Astrocyte of the cerebellum (primary cell): ENCODE results near the gene GPR35.
"Not testable (repeated sequence)": the region's sequence is repeated elsewhere in the genome, so short reads cannot be mapped to it uniquely, and the experiment has no call there.

ENCODE experiments used
- DNase-seq: peaks from one replicate; pipeline ENCODE4 v3.0.0-alpha.2; 2011; ENCODE audit warnings: low read depth
- H3K4me3 ChIP-seq: 2 replicates; pipeline ENCODE4 v1.5.1; 2011; ENCODE audit warnings: mild to moderate bottlenecking, low read depth, low read length, moderate library complexity
- CTCF ChIP-seq: IDR thresholded peaks from 2 replicates; pipeline ENCODE4 v1.5.1; 2012; ENCODE audit warnings: low read length, low read depth, moderate library complexity, mild to moderate bottlenecking; ENCODE audit errors: missing control alignments
- in situ Hi-C: cut with HindIII; loops from 2 replicates; pipeline ENCODE4 v1.10.0; 2017; ENCODE audit warnings: low sequenced_read_pairs

GPR35 gene

DNA sequence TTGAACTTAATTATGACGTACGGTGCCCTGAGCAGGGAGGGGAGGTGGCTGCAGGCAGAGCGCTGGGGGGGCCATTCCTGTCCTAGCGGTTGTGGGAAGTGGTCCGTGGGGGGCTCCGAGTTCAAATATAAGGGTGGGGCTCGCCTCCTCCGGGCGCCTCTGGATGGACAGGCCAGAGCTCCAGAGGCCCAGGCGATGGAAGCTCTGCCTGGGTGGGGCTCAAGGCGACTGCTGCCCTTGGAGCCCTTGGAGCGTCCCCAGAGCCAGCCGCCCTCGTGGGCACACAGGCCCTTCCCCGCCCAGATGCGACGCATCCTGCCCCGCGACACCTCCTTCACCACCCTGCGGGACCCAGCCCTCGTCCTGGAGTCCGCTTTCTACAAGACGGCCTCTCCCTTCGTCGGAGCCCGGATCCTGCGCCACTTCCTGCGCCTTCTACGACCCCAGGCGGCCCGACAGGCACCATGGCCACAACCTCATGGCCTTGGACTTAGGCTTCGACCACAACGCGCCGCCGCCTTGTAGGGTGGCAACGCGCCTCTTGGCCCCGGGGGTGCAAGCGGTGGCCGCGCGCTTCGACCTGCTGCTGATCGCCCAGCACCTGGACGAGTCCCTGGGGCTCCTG, 46.9 kb downstream of the GPR35 start:
- no peak for DNase-seq
- no peak for TF ChIP-seq CTCF
- H3K4me3 ChIP-seq = no peak overlapping the region
- in situ Hi-C loops = no loop called here

DNA sequence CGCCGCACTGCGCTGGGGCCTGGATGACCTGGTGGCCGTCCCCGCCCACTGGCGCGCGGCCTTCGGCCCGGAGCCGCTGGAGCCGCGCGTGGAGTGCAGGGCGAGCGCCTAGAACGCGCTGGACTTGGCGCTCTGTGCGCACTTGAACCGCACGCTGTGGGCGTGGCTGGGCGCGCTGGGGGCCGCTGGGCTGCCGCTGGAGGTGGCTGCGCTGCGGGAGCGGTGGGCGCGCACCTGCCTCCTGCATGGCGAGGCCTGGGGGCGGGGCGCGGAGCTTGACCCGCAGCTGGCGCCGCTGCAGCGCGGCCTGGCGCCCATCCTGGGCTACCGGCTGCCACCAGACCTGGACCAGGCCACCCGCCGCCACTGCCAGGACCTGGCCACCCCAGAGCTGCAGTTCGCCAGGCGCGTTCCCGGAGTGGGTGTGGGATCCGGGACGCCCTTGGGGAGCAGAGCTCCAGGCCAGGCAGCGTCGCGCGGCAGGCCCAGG, 47.5 kb downstream of the GPR35 start:
- DNase-seq = no peak
- in situ Hi-C loops = no loop called here

DNA sequence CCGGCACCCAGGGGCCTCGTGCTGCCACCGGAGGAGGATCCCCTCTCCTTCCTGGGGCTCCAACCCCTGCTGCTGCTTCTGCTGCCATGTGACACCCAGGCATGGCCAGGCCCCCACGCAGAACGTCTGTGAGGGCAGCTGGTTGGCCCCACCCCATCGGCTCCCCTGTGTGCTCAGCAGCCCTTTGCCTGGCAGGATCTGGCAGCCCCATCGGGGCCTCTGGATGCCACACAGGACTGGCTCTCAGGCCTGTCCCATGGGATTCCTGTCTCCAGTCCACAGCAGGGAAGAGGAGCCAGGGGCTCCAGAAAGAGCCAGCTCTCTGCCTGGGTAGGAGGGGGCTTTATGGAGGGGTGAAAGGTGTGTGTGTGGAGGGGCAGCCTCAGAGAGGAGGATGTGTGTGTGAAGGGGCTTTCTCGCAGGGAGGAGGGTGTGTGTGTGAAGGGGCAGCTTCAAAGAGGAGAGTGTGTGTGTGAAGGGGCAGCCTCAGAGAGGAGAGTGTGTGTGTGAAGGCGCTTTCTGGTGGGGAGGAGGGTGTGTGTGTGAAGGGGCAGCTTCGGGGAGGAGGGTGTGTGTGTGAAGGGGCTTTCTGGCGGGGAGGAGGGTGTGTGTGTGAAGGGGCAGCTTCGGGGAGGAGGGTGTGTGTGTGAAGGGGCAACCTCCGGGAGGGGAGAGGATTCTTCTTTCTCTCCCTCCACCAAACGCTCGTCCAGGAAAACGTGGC, 49.3 kb downstream of the GPR35 start:
- in situ Hi-C loops, DNase-seq, H3K4me3 ChIP-seq: not testable (repeated sequence)

More for the DNA sequence above, 47.5 kb downstream of the GPR35 start:
- no peak overlapping the region for H3K4me3 ChIP-seq
- TF ChIP-seq CTCF = no peak

GRCh38 chr2:240675345-240675744, 50.1 kb downstream of the GPR35 start:
- in situ Hi-C loops, H3K4me3 ChIP-seq, DNase-seq: not testable (repeated sequence)

DNA sequence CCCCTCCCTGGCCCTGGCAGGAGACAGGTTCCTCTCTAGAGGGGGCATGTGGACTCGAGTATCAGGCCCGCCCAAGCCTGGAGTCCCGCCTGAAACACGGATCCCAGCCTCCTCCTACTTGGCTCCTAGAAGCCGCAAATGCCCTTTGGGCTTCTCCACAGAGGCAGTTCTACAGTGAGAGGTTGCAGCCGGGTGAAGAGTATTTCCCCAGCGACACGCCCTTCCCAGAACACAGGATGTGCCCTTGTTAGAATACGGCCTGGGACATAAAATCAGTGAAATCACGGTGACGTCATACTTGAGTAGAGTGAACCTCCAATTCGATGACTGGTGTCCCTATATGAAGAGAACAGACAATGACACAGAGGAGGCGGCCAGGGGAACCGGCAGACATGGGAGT, 52.8 kb downstream of the GPR35 start:
- H3K4me3 ChIP-seq, DNase-seq, in situ Hi-C loops: not testable (repeated sequence)

DNA sequence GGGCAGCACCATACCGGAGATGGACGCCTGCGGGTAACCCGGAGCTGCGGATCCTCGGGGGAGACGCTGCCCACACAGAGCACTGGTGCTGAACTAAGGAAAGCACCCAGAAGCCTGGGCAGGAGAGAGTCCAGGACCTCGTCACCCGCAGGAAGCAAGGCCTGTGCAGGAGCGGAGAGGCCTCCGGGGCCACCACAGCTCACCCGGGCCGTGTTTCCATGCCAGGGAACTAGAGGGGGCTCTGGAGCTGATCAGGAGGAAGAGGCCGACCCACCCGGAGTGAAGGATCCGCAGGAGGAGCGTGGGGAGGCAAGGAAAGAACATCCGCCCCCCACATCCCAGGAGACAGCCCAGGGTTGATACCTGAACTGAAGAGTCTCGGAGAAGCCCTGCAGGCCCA, 53.6 kb downstream of the GPR35 start:
- H3K4me3 ChIP-seq, DNase-seq, in situ Hi-C loops: not testable (repeated sequence)

- H3K4me3 ChIP-seq, DNase-seq, in situ Hi-C loops: not testable (repeated sequence)
Observed at GRCh38 chr2:240680185-240680584, 54.9 kb downstream of the GPR35 start.
